ENCODE results near the gene SMPD3. TPM values are rescaled to one million over a fixed set of nuclear protein-coding genes. Genes with fewer than 3 reads are reported as not detected.

Gene SMPD3
- total RNA-seq, 1 experiment from 2014 or later = 0.89 TPM

- TF ChIP-seq SP1 (IDR thresholded peaks at IDR 0.05; ENCODE audit: low read depth) = no peak
- no peak for TF ChIP-seq MAX (IDR thresholded peaks at IDR 0.05)
- TF ChIP-seq EZH2 (IDR thresholded peaks at IDR 0.05) = no peak
- TF ChIP-seq ZNF274 (IDR thresholded peaks at IDR 0.05; ENCODE audit: low read depth, low read length) = no peak
- TF ChIP-seq RAD21 (IDR thresholded peaks at IDR 0.05; ENCODE audit: low read depth) = no peak
- no peak for TF ChIP-seq YY1 (IDR thresholded peaks at IDR 0.05; ENCODE audit: extremely low read depth, insufficient replicate concordance, low read depth, low read length)
- no peak for TF ChIP-seq POLR2AphosphoS5 (IDR thresholded peaks at IDR 0.05; ENCODE audit: low read depth, low read length)
- TF ChIP-seq EGR1 (IDR thresholded peaks at IDR 0.05; ENCODE audit: low read depth) = no peak
- no peak for TF ChIP-seq ELF1 (IDR thresholded peaks at IDR 0.05; ENCODE audit: borderline replicate concordance, low read depth)
- no peak for TF ChIP-seq ZFX (IDR thresholded peaks at IDR 0.05)
- no peak overlapping the region for H2AFZ ChIP-seq (ENCODE audit: low read depth, low read length, poor library complexity, severe bottlenecking)
- H3K9me3 ChIP-seq (ENCODE audit: control insufficient read depth in 1 of 2, insufficient read depth in 1 of 2, low read depth in 1 of 2, low read length in 2 of 2) = no peaks in the 10 kb centered on the region
- H3K4me1 ChIP-seq (ENCODE audit: control insufficient read depth in 1 of 2, insufficient read depth in 2 of 2, low read length in 2 of 2) = no peaks in the 10 kb centered on the region
- DNase-seq (ENCODE audit: low read depth, low spot score) (no peak), ATAC-seq (no peak)
- H3K9ac ChIP-seq (ENCODE audit: low read length) = no peak overlapping the region
- H3K36me3 ChIP-seq (ENCODE audit: control insufficient read depth in 1 of 2, insufficient read depth in 2 of 2, low read length in 2 of 2) = no peaks in the 10 kb centered on the region
- intact Hi-C loops (cut with micrococcal nuclease) = no loop called here
- H3K4me2 ChIP-seq (ENCODE audit: low read length) = no peak overlapping the region
- no peaks in the 10 kb centered on the region for H3K9me2 ChIP-seq (ENCODE audit: insufficient read depth)
- CTCF ChIA-PET = interaction anchor here (0.8 to 1.3 kb wide), 2 partner anchors 13 to 136 kb away, joined by 3 read pairs; no protein-coding TSS in a partner anchor
- no peak overlapping the region for H3K4me3 ChIP-seq (replicated peaks in 1 of 2; ENCODE audit: low read depth in 1 of 2, low read length in 2 of 2)
- POLR2A ChIA-PET = no interaction called here
- no peaks in the 10 kb centered on the region for H3K27me3 ChIP-seq (ENCODE audit: insufficient read depth, low read length)
- H3K79me2 ChIP-seq (ENCODE audit: insufficient read depth, low read length) = no peaks in the 10 kb centered on the region
- no TSS peak for BruUV-seq (replicated peaks)
- no peaks in the 10 kb centered on the region for H4K20me1 ChIP-seq (ENCODE audit: insufficient read depth)
- RAD21 ChIA-PET (ENCODE audit: low non-redundant PET in 1 of 2, low total read pairs in 2 of 2, uncharacterized antibody in 2 of 2, unreplicated experiment in 2 of 2) = no interaction called here
- H3K27ac ChIP-seq (ENCODE audit: low read depth, low read length) = no peak overlapping the region
Measured at GRCh38 chr16:68374246-68374805, 74.0 kb downstream of the SMPD3 start.

- ChIA-PET POLR2A (no interaction called here), CTCF (interaction anchor here (1.5 kb wide), 1 partner anchor 11 kb away, joined by 3 read pairs; no protein-coding TSS in a partner anchor), RAD21 (ENCODE audit: low non-redundant PET in 1 of 2, low total read pairs in 2 of 2, uncharacterized antibody in 2 of 2, unreplicated experiment in 2 of 2) (no interaction called here)
- no peaks in the 10 kb centered on the region for H3K79me2 ChIP-seq (ENCODE audit: insufficient read depth, low read length)
- no peak for ATAC-seq
- H3K4me3 ChIP-seq (replicated peaks in 1 of 2; ENCODE audit: low read depth in 1 of 2, low read length in 2 of 2) = no peak overlapping the region
- no peaks in the 10 kb centered on the region for H3K9me3 ChIP-seq (ENCODE audit: control insufficient read depth in 1 of 2, insufficient read depth in 1 of 2, low read depth in 1 of 2, low read length in 2 of 2)
- H2AFZ ChIP-seq (ENCODE audit: low read depth, low read length, poor library complexity, severe bottlenecking) = no peak overlapping the region
- H3K9ac ChIP-seq (ENCODE audit: low read length) = no peak overlapping the region
- no peak overlapping the region for H3K27ac ChIP-seq (ENCODE audit: low read depth, low read length)
- H3K4me2 ChIP-seq (ENCODE audit: low read length) = no peak overlapping the region
- no TSS peak for BruUV-seq (replicated peaks)
- H3K36me3 ChIP-seq (ENCODE audit: control insufficient read depth in 1 of 2, insufficient read depth in 2 of 2, low read length in 2 of 2) = no peaks in the 10 kb centered on the region
- H3K4me1 ChIP-seq (ENCODE audit: control insufficient read depth in 1 of 2, insufficient read depth in 2 of 2, low read length in 2 of 2) = no peaks in the 10 kb centered on the region
- no peaks in the 10 kb centered on the region for H3K27me3 ChIP-seq (ENCODE audit: insufficient read depth, low read length)
- TF ChIP-seq YY1 (IDR thresholded peaks at IDR 0.05; ENCODE audit: extremely low read depth, insufficient replicate concordance, low read depth, low read length) = no peak
- no peak for TF ChIP-seq JUND (IDR thresholded peaks at IDR 0.05)
- TF ChIP-seq POLR2AphosphoS5 (IDR thresholded peaks at IDR 0.05; ENCODE audit: low read depth, low read length) = no peak
- no peak for TF ChIP-seq POLR2A (IDR thresholded peaks at IDR 0.05; ENCODE audit: borderline replicate concordance, extremely low read depth, insufficient read depth, insufficient read length)
- no peak for TF ChIP-seq EZH2phosphoT487 (IDR thresholded peaks at IDR 0.05; ENCODE audit: borderline replicate concordance)
- TF ChIP-seq MAX (IDR thresholded peaks at IDR 0.05) = no peak
- TF ChIP-seq ZNF274 (IDR thresholded peaks at IDR 0.05; ENCODE audit: low read depth, low read length) = no peak
- TF ChIP-seq EZH2 (IDR thresholded peaks at IDR 0.05) = no peak
- no peak for TF ChIP-seq TCF7L2 (IDR thresholded peaks at IDR 0.05; ENCODE audit: borderline replicate concordance, extremely low read depth, insufficient read depth, insufficient read length)
- no peaks in the 10 kb centered on the region for H4K20me1 ChIP-seq (ENCODE audit: insufficient read depth)
- DNase-seq (ENCODE audit: low read depth, low spot score) = no peak
- no peaks in the 10 kb centered on the region for H3K9me2 ChIP-seq (ENCODE audit: insufficient read depth)
- intact Hi-C loops (cut with micrococcal nuclease) = no loop called here
Measured at GRCh38 chr16:68373528-68374245, 74.6 kb downstream of the SMPD3 start.

Measured in HCT116 (cell line).